K562 (cell line): ENCODE measurements around the gene NUP98. TPM values are rescaled to one million over a fixed set of nuclear protein-coding genes. Genes with fewer than 3 reads are reported as not detected.

Experiments
- ATAC-seq: fragments of 200-7000 bp; cut with Tn5 transposase; 3 replicates; pipeline ENCODE4 v1.9.1; 2020; ENCODE audit warnings: moderate library complexity
- BruUV-seq: library from RNA; stranded (reverse); fragments of 400-500 nt; replicated peaks from 2 replicates; lab custom pipeline; 2021; lab: Mats Ljungman, UMichigan
- CTCF ChIA-PET: fragments of 300-600 bp; formaldehyde crosslinking; extraction: SDS; loops from one replicate; lab custom pipeline; 2021; ENCODE audit warnings: low intra/inter-chr PET ratio; lab: Yijun Ruan, JAX
- POLR2A ChIA-PET: fragments of 300-600, 350-650 bp; sonication (Branson Sonifier 250); formaldehyde crosslinking; extraction: SDS; loops from one replicate; lab custom pipeline; 2021; ENCODE audit warnings: antibody characterized with exemption, inconsistent platforms; lab: Yijun Ruan, JAX
- DNase-seq, 4 experiments: peaks; one replicate each; pipeline versions ENCODE4 v3.0.0 to v3.0.0-alpha.2; 2011 to 2018; ENCODE audit warnings: low spot score in 3 of 4, mixed read lengths in 3 of 4; ENCODE audit errors: extremely low read depth in 1 of 4
- FAIRE-seq: peaks from 2 replicates; lab custom pipeline; 2011; peaks lifted over from hg19 to GRCh38; lab: Jason Lieb, UNC
- H2AFZ ChIP-seq: 2 replicates; pipeline ENCODE4 v1.6.0; 2011; ENCODE audit warnings: low read depth, low read length, control low read depth, inconsistent platforms
- H3K27ac ChIP-seq: fragments of 200-600 bp; 3 replicates; pipeline ENCODE4 v1.8.0; 2011; ENCODE audit warnings: low read depth, mild to moderate bottlenecking, control low read depth, inconsistent platforms, low read length, moderate library complexity, mixed read lengths; ENCODE audit errors: extremely low read depth
- H3K27me3 ChIP-seq, 2 experiments: fragments of 300-600 bp in 1 of 2; 2 replicates in 1 of 2; 3 replicates in 1 of 2; pipeline versions ENCODE4 v1.6.0 to v1.8.0; 2011; ENCODE audit warnings: inconsistent platforms in 2 of 2, low read length in 2 of 2, mild to moderate bottlenecking in 1 of 2, mixed read lengths in 1 of 2, moderate library complexity in 1 of 2; ENCODE audit not compliant: control insufficient read depth in 2 of 2, insufficient read depth in 2 of 2
- H3K36me3 ChIP-seq: fragments of 300-600 bp; 3 replicates; pipeline ENCODE4 v1.8.0; 2011; ENCODE audit warnings: mild to moderate bottlenecking, low read length, inconsistent platforms; ENCODE audit not compliant: control insufficient read depth, insufficient read depth
- H3K4me1 ChIP-seq, 2 experiments: fragments of 200-600 bp in 1 of 2; replicated peaks in 1 of 2; 2 replicates in 1 of 2; 3 replicates in 1 of 2; pipeline versions ENCODE4 v1.5.1 to v1.8.0; 2011; ENCODE audit warnings: inconsistent platforms in 2 of 2, low read length in 2 of 2, mild to moderate bottlenecking in 1 of 2, mixed read lengths in 1 of 2, moderate library complexity in 1 of 2; ENCODE audit not compliant: control insufficient read depth in 2 of 2, insufficient read depth in 2 of 2
- H3K4me2 ChIP-seq: 2 replicates; pipeline ENCODE4 v1.6.1; 2011; ENCODE audit warnings: low read length, control low read depth, inconsistent platforms, mixed read lengths; ENCODE audit not compliant: insufficient read depth
- H3K4me3 ChIP-seq: fragments of 200-600 bp; sonication (generic), shearing (Covaris generic); 2 replicates; pipeline ENCODE4 v1.5.1; 2016; ENCODE audit warnings: control low read depth, inconsistent platforms
- H3K79me2 ChIP-seq: fragments of 200-600 bp; 3 replicates; pipeline ENCODE4 v1.8.0; 2011; ENCODE audit warnings: low read length, inconsistent platforms; ENCODE audit not compliant: control insufficient read depth, insufficient read depth
- H3K9ac ChIP-seq, 2 experiments: 2 replicates each; pipeline versions ENCODE4 v1.6.0 to v1.6.1; 2011; ENCODE audit warnings: low read depth in 2 of 2, low read length in 2 of 2, control low read depth in 1 of 2, inconsistent platforms in 1 of 2, mild to moderate bottlenecking in 1 of 2, mixed read lengths in 1 of 2; ENCODE audit not compliant: insufficient read depth in 1 of 2
- H3K9me1 ChIP-seq: one replicate; pipeline ENCODE4 v1.6.0; 2011; ENCODE audit warnings: inconsistent platforms, mild to moderate bottlenecking, low read length, moderate library complexity; ENCODE audit not compliant: control insufficient read depth, insufficient read depth
- H3K9me3 ChIP-seq: replicated peaks from 2 replicates; pipeline ENCODE4 v1.5.1; 2011; ENCODE audit warnings: low read depth, low read length, inconsistent platforms; ENCODE audit not compliant: control insufficient read depth, insufficient read depth
- H4K20me1 ChIP-seq: replicated peaks from 2 replicates; pipeline ENCODE4 v1.6.1; 2011; ENCODE audit warnings: low read length, inconsistent platforms, mixed read lengths; ENCODE audit not compliant: control insufficient read depth, insufficient read depth
- BACH1 ChIP-seq: fragments of 200-800 bp; sonication (Bioruptor generic); IDR thresholded peaks from 2 replicates; pipeline ENCODE4 v1.6.1; 2016; ENCODE audit warnings: missing genetic modification characterization, missing compliant biosample characterization
- CTBP1 ChIP-seq: fragments of 450-650 bp; IDR thresholded peaks from 2 replicates; pipeline ENCODE4 v1.6.1; 2016; ENCODE audit warnings: borderline replicate concordance
- EHMT2 ChIP-seq: fragments of 450-650 bp; IDR thresholded peaks from 2 replicates; pipeline ENCODE4 v1.6.1; 2018; ENCODE audit warnings: antibody characterized with exemption
- POLR2AphosphoS5 ChIP-seq: IDR thresholded peaks from 2 replicates; pipeline ENCODE4 v1.6.1; 2011; ENCODE audit warnings: mild to moderate bottlenecking, low read depth, low read length, moderate library complexity; ENCODE audit not compliant: control insufficient read depth, insufficient read depth
- RFX5 ChIP-seq: IDR thresholded peaks from 2 replicates; pipeline ENCODE4 v1.6.1; 2011; ENCODE audit warnings: low read depth, mild to moderate bottlenecking, improper control_type of control experiment, low read length
- TFAM ChIP-seq: fragments of 250-450 bp; sonication (Bioruptor Pico); conservative IDR thresholded peaks from 2 replicates; pipeline ENCODE4 v1.5.0; 2021; ENCODE audit warnings: mild to moderate bottlenecking, moderate library complexity
- YY1 ChIP-seq, 3 experiments: IDR thresholded peaks; 2 replicates each; pipeline ENCODE4 v1.6.1; 2011; ENCODE audit warnings: low read length in 2 of 3, mild to moderate bottlenecking in 2 of 3, moderate library complexity in 2 of 3, borderline replicate concordance in 1 of 3, control low read depth in 1 of 3, low read depth in 1 of 3; ENCODE audit not compliant: insufficient read depth in 3 of 3, insufficient replicate concordance in 2 of 3, control insufficient read depth in 1 of 3, insufficient read length in 1 of 3; ENCODE audit errors: extremely low read depth in 1 of 3
- WGBS: fragments of 100-300 bp; shearing (Covaris generic); methylation state at CpG from one replicate; pipeline ENCODE4 v1.1.6; 2016; ENCODE audit warnings: low coverage, mixed read lengths; ENCODE audit not compliant: insufficient coverage; ENCODE audit errors: missing lambda C conversion rate; 5-methylcytosine and 5-hydroxymethylcytosine counted together
- in situ Hi-C: fragments of 300-500 bp; cut with MboI; formaldehyde crosslinking; loops from 4 replicates; pipeline ENCODE4 v1.15.0; 2018; ENCODE audit warnings: inconsistent platforms, mixed read lengths
- intact Hi-C: fragments of 100-400 bp; cut with micrococcal nuclease; formaldehyde crosslinking; loops from 2 replicates; pipeline ENCODE4 v1.14.2; 2022
- polyA plus RNA-seq, 8 experiments: library from polyadenylated mRNA; depleted of rRNA in 4 of 8; stranded (reverse) in 5 of 8; unstranded in 3 of 8; fragments of >200 nt; fragmentation: Nextera tagmentation in 2 of 8; fragmentation: Illumina TruSeq in 1 of 8; extraction: Ambion mirVana in 2 of 8; extraction: Trizol in 1 of 8; gene quantifications; 2 replicates each; pipeline versions ENCODE4 v1.2.1 to v1.2.3, GENCODE V29; 2011 to 2014; ENCODE audit warnings: inconsistent platforms in 1 of 8, missing spikeins in 1 of 8
- total RNA-seq, 7 experiments: library from RNA; depleted of rRNA in 6 of 7; stranded (reverse); fragments of >200 nt in 6 of 7; fragmentation: Illumina TruSeq in 2 of 7; extraction: Trizol in 2 of 7; gene quantifications; 2 replicates each; pipeline versions ENCODE4 v1.2.1 to v1.2.3, GENCODE V29; 2011 to 2021; ENCODE audit warnings: low replicate concordance in 1 of 7

NUP98 gene
- total and polyA plus RNA-seq, 9 of the 15 experiments (the other 6 are each of a cell fraction or from before 2014, with no cell fraction given), result 45.1 to 196 (median 130) TPM

DNA sequence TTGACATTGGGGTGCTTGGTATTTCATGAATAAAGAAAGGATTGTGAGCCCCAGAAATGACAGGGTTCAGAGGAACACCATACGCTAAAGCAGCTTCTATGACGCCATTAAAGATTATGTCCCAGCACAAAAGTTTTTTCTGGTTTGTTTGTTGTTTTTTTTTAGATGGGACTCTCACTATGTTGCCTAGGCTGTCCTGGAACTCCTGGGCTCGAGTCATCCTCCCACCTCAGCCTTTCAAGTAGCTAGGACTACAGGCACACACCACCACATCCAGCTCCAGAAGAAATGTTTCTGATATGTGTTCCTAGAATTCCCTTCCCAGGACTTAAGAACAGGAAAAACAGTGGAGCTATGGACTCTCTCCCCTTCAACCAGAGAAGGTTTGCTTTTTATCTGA lies 46.0 kb upstream of the NUP98 start:
- Histone ChIP-seq H3K27ac (no peak overlapping the region), H3K79me2 (peaks cover 29% of the 10 kb centered on the region), H3K36me3 (peaks cover 10% of the 10 kb centered on the region), H3K9me1 (no peaks in the 10 kb centered on the region), H3K4me2 (no peak overlapping the region), H4K20me1 (peaks cover 4% of the 10 kb centered on the region; the same call in 1 of the 2 replicates)
- DNase-seq, result no peak
- 44% methylated on average over 3 of the region's 3 CpGs for WGBS
- TF ChIP-seq YY1 (IDR thresholded peaks at IDR 0.05; ENCODE audit: borderline replicate concordance in 1 of 3, control insufficient read depth in 1 of 3, extremely low read depth in 1 of 3, insufficient read depth in 3 of 3, insufficient read length in 1 of 3, insufficient replicate concordance in 2 of 3, low read depth in 1 of 3, low read length in 2 of 3) (no peak), RFX5 (no peak), CTBP1 (no peak), BACH1 (tag) (no peak), TFAM (CRISPR knock-in tag) (no peak), POLR2AphosphoS5 (no peak), EHMT2 (no peak)
- TF ChIP-seq, all 486 proteins: peak for 0
- Histone ChIP-seq H3K4me1 (peaks cover 11 to 31% of the 10 kb centered on the region in 2 experiments), H3K4me3 (no peak overlapping the region), H3K9ac (peak overlapping the region in 1 of 2 experiments; percentile 66; a peak in 1 of 4 replicates), H3K27me3 (no peaks in the 10 kb centered on the region), H3K9me3 (no peaks in the 10 kb centered on the region), H2AFZ (peak overlapping the region; percentile 69)
- no peak for ATAC-seq
- POLR2A ChIA-PET, result interaction anchor here (1.1 to 2.5 kb wide), 3 partner anchors 9 to 249 kb away, joined by 3 to 12 read pairs (median 8); partner anchors contain the start of gene STIM1
- in situ Hi-C loops (no loop called here), intact Hi-C loops (no loop called here)
- BruUV-seq, result no TSS peak
- no peak for FAIRE-seq
- CTCF ChIA-PET, result no interaction called here
